ENCODE data around the gene EIF4G1. TPM values are rescaled to one million over a fixed set of nuclear protein-coding genes. Genes with fewer than 3 reads are reported as not detected.

Gene EIF4G1
- total RNA-seq, 4 donors from 2014 or later: 133 to 269 (median 170) TPM

- H3K9me3 ChIP-seq: no peaks in the 10 kb centered on the region
- no peak overlapping the region for H3K27ac ChIP-seq
- peaks cover 0 to 4% of the 10 kb centered on the region in 2 donors for H3K4me1 ChIP-seq
- intact Hi-C loops (cut with DNase I; ENCODE audit: low total_unique reads): no loop called here
- no peaks in the 10 kb centered on the region for H3K27me3 ChIP-seq
- no peak overlapping the region for H3K4me3 ChIP-seq
- DNase-seq: no peak
- TF ChIP-seq POLR2A (IDR thresholded peaks at IDR 0.05) (no peak), CTCF (IDR thresholded peaks at IDR 0.05) (no peak)
- no peaks in the 10 kb centered on the region for H3K36me3 ChIP-seq
Measured at GRCh38 chr3:184383033-184383740, 68.8 kb downstream of the EIF4G1 start.

GRCh38 chr3:184384342-184384741, 69.9 kb downstream of the EIF4G1 start:
- TF ChIP-seq CTCF (IDR thresholded peaks at IDR 0.05): no peak
- no peak for TF ChIP-seq POLR2A (IDR thresholded peaks at IDR 0.05)
- H3K27ac ChIP-seq: no peak overlapping the region
- no peaks in the 10 kb centered on the region for H3K9me3 ChIP-seq
- no peaks in the 10 kb centered on the region for H3K36me3 ChIP-seq
- no peaks in the 10 kb centered on the region for H3K4me1 ChIP-seq
- DNase-seq: no peak
- intact Hi-C loops (cut with DNase I; ENCODE audit: low total_unique reads): no loop called here
- no peaks in the 10 kb centered on the region for H3K27me3 ChIP-seq
- H3K4me3 ChIP-seq: no peak overlapping the region

Small RNAs within 50 kb of the gene (small RNA-seq; reads per million reads assigned to genes)
- gene SNORD66: 859 reads per million, percentile 97 among the genes with 10 or more reads in this experiment

Other genes starting within 250 kb of the EIF4G1 start
- not detected for gene HTR3E, start 217.5 kb upstream of the EIF4G1 start, total RNA-seq
- 10 to 100 TPM in 3 of 4 donors, 1 to 10 TPM in 1; 6.5 to 48.0 (median 32.3) TPM for gene EIF2B5, start 179.2 kb upstream of the EIF4G1 start, total RNA-seq
- 10 to 100 TPM; 20.5 to 86.3 (median 57.4) TPM for gene DVL3, start 159.2 kb upstream of the EIF4G1 start, total RNA-seq
- gene AP2M1, start 139.8 kb upstream of the EIF4G1 start, total RNA-seq: 100 to 1,000 TPM in 3 of 4 donors, 10 to 100 TPM in 1; 81.8 to 248 (median 172) TPM
- gene ABCF3, start 128.4 kb upstream of the EIF4G1 start, total RNA-seq: 10 to 100 TPM; 11.8 to 73.0 (median 36.8) TPM
- under 1 TPM in 1 of 4 donors, not detected in 3; 0.35 TPM for gene VWA5B2, start 85.0 kb upstream of the EIF4G1 start, total RNA-seq
- 10 to 100 TPM; 16.5 to 77.1 (median 53.1) TPM for gene ALG3, start 65.6 kb upstream of the EIF4G1 start, total RNA-seq
- 1 to 10 TPM in 3 of 4 donors, under 1 TPM in 1; 0.51 to 4.7 (median 2.2) TPM for gene EEF1AKMT4, start 64.9 kb upstream of the EIF4G1 start, total RNA-seq
- not detected for gene CAMK2N2, start 53.1 kb upstream of the EIF4G1 start, total RNA-seq
- not detected for gene ECE2, start 38.6 kb upstream of the EIF4G1 start, total RNA-seq
- gene PSMD2, start 15.4 kb upstream of the EIF4G1 start, total RNA-seq: 100 to 1,000 TPM; 117 to 275 (median 147) TPM
- 10 to 100 TPM; 13.2 to 42.6 (median 36.8) TPM for gene FAM131A, start 23.0 kb downstream of the EIF4G1 start, total RNA-seq
- 10 to 100 TPM in 2 of 4 donors, 1 to 10 TPM in 1, under 1 TPM in 1; 0.77 to 20.8 (median 7.3) TPM for gene CLCN2, start 47.0 kb downstream of the EIF4G1 start, total RNA-seq
- gene POLR2H, start 47.1 kb downstream of the EIF4G1 start, total RNA-seq: 100 to 1,000 TPM in 2 of 4 donors, 10 to 100 TPM in 2; 52.8 to 103 (median 82.7) TPM
- 1 to 10 TPM in 1 of 4 donors, under 1 TPM in 3; 0.29 to 4.7 (median 0.46) TPM for gene THPO, start 63.6 kb downstream of the EIF4G1 start, total RNA-seq
- 10 to 100 TPM; 15.9 to 57.1 (median 30.7) TPM for gene CHRD, start 65.4 kb downstream of the EIF4G1 start, total RNA-seq
- 10 to 100 TPM in 2 of 4 donors, 1 to 10 TPM in 2; 2.0 to 70.2 (median 19.7) TPM for gene EPHB3, start 247.2 kb downstream of the EIF4G1 start, total RNA-seq

Measured in uterus (tissue), 4 donors.